Activated CD4-positive, alpha-beta T cell treated with anti-CD3 and anti-CD28 coated beads, Interleukin-2, amount 10 ng/mL, durations not matched to agents 7 days and 5 days (primary cell): ENCODE measurements around the gene PLEKHA8. TPM values are rescaled to one million over a fixed set of nuclear protein-coding genes. Genes with fewer than 3 reads are reported as not detected.

Experiments
- CTCF ChIA-PET: fragments of 350-600 bp; sonication (Branson Sonifier 250); formaldehyde crosslinking; loops from one replicate; lab custom pipeline; 2021; ENCODE audit warnings: antibody characterized with exemption; lab: Charles Lee
- POLR2A ChIA-PET: fragments of 350-600 bp; sonication (Branson Sonifier 250); formaldehyde crosslinking; loops from one replicate; lab custom pipeline; 2021; ENCODE audit warnings: antibody characterized with exemption; lab: Charles Lee
- DNase-seq: peaks from one replicate; pipeline ENCODE4 v3.0.0-alpha.2; 2020
- H3K27ac Mint-ChIP-seq: one replicate; pipeline ENCODE4 v1.8.0; 2021; ENCODE audit warnings: mild to moderate bottlenecking, moderate library complexity, mixed read lengths
- H3K27me3 Mint-ChIP-seq: one replicate; pipeline ENCODE4 v1.8.0; 2021; ENCODE audit warnings: mixed read lengths
- H3K36me3 Mint-ChIP-seq: one replicate; pipeline ENCODE4 v1.8.0; 2021; ENCODE audit warnings: low read depth, mixed read lengths
- H3K4me1 Mint-ChIP-seq: one replicate; pipeline ENCODE4 v1.8.0; 2021; ENCODE audit warnings: mixed read lengths
- H3K4me3 Mint-ChIP-seq: one replicate; pipeline ENCODE4 v1.8.0; 2021; ENCODE audit warnings: mild to moderate bottlenecking, moderate library complexity, mixed read lengths
- H3K9me3 Mint-ChIP-seq: one replicate; pipeline ENCODE4 v1.8.0; 2021; ENCODE audit warnings: mixed read lengths
- total RNA-seq, 2 experiments: library from RNA; stranded (reverse); gene quantifications; one replicate each; pipeline ENCODE4 v1.2.3, GENCODE V29; 2021

PLEKHA8 gene
- total RNA-seq, 2 experiments from 2014 or later = 5.2 to 6.3 TPM

DNA sequence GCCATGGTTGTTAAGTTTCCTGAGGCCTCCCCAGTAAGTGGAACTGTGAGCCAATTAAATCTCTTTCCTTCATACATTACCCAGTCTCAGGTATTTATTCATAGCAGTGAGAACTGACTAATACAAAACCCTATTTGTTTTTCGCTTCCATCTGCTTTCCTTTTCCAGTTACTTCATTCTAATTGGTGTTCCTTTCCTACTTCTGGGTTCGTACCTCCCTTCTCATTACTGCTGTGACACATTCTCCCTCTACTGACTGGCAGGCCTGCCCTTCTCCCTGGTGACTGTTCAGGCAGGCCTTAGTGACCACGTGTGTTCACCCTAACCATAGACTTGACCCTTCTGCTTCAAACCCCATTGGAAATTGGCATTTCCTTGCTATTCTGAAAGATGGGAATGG, 144.2 kb downstream of the PLEKHA8 start:
- Mint-ChIP-seq H3K4me1 (no peaks in the 10 kb centered on the region), H3K27me3 (no peaks in the 10 kb centered on the region), H3K9me3 (no peaks in the 10 kb centered on the region), H3K27ac (no peak overlapping the region), H3K36me3 (no peaks in the 10 kb centered on the region), H3K4me3 (no peak overlapping the region)
- ChIA-PET POLR2A (no interaction called here), CTCF (no interaction called here)
- no peak for DNase-seq

DNA sequence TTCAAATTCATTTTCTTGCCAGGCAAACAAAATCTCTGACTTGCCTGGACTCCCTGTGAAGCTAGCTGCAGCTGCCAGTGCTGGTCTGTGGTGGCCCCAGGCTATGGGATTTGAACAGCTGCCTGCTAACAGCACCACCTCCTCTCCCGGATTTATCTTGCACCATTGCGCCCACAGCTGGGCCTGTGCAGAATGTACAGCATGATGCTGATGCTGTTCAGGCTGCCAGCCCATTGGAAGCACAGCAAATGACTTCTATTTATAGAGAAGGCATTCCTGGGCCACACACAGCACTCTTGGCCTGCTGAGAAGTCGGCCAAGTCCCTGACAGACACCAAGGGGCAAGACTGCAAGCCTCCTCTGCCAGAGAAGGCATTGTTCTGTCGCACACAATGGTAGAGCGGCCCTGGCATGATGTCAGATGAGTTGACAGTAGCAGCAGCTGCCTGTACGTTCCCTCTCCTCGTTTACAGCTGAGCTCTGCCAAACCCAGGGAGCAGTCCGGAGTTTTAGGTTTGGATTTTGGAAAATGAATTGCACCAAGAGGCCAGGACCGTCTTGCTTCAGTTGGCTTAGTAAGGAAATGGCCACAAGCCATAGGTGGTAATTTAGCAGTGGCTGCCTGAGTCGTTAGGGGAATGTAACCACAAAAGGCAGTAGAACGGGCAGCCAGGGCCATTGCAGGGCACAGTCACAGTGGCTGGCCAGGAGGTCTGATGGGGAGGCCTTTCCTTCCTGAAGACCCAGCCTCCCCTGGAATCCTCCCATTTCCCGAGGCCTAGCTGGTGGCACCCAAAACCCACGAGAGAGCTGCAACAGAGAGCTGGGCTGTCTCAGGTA, 145.1 kb downstream of the PLEKHA8 start:
- POLR2A ChIA-PET = no interaction called here
- Mint-ChIP-seq H3K4me1 (peaks cover 2% of the 10 kb centered on the region), H3K36me3 (no peaks in the 10 kb centered on the region), H3K4me3 (no peak overlapping the region), H3K9me3 (no peaks in the 10 kb centered on the region), H3K27ac (no peak overlapping the region), H3K27me3 (no peaks in the 10 kb centered on the region)
- CTCF ChIA-PET = interaction anchor here (0.8 kb wide), 1 partner anchor 10 kb away, joined by 3 read pairs; no protein-coding TSS in a partner anchor
- DNase-seq = no peak

DNA sequence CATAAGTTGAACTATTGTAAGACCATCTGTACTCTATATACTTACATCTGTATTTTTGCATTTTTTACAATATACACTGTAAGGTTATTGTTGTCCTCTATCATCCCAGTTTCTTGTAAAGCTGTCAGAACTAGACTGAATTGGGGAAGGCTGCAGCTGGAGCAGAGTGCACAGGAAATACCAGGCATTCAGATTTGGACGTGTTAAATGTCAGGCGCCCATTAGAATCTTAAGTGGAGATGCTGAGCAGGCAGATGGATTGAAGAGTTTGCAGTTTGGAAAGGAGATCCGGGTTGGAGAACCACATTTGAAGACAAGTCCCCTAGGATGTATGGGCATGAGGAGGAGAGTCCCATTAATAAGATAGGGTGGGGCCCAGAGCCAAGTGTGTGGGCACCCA, 147.0 kb downstream of the PLEKHA8 start:
- ChIA-PET POLR2A (interaction anchor here (0.6 kb wide), 1 partner anchor 113 kb away, joined by 4 read pairs; no protein-coding TSS in a partner anchor), CTCF (no interaction called here)
- Mint-ChIP-seq H3K27me3 (no peaks in the 10 kb centered on the region), H3K4me1 (peaks cover 9% of the 10 kb centered on the region), H3K4me3 (no peak overlapping the region), H3K27ac (no peak overlapping the region), H3K36me3 (no peaks in the 10 kb centered on the region), H3K9me3 (no peaks in the 10 kb centered on the region)
- no peak for DNase-seq

DNA sequence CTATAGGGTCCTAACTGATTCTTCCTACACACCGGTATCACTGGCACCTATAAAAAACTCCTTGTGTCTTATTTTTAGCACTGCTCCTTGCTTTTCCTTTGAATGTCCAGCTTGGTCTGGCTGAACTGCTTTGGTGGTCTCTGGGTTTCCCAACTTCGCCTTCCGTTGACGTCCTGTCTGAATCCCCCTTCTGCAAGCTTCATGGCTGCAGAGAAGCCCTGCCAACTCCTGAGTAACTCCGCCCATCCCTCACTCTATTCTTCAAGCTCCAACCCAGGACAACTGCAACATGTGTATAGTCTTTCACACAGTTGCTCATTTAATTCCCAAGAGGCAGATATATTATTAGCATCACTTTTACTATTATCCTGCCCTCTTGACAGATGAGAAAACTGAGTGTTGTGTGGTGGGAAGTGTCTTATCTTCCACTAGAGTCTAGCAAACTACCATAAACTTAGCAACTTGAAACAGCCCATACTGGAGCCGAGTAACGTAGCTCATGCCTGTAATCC, 147.5 kb downstream of the PLEKHA8 start:
- CTCF ChIA-PET = no interaction called here
- Mint-ChIP-seq H3K36me3 (no peaks in the 10 kb centered on the region), H3K4me3 (no peak overlapping the region), H3K4me1 (peaks cover 9% of the 10 kb centered on the region), H3K27ac (no peak overlapping the region), H3K27me3 (no peaks in the 10 kb centered on the region), H3K9me3 (no peaks in the 10 kb centered on the region)
- no peak for DNase-seq
- POLR2A ChIA-PET = interaction anchor here (0.6 kb wide), 1 partner anchor 114 kb away, joined by 4 read pairs; no protein-coding TSS in a partner anchor

DNA sequence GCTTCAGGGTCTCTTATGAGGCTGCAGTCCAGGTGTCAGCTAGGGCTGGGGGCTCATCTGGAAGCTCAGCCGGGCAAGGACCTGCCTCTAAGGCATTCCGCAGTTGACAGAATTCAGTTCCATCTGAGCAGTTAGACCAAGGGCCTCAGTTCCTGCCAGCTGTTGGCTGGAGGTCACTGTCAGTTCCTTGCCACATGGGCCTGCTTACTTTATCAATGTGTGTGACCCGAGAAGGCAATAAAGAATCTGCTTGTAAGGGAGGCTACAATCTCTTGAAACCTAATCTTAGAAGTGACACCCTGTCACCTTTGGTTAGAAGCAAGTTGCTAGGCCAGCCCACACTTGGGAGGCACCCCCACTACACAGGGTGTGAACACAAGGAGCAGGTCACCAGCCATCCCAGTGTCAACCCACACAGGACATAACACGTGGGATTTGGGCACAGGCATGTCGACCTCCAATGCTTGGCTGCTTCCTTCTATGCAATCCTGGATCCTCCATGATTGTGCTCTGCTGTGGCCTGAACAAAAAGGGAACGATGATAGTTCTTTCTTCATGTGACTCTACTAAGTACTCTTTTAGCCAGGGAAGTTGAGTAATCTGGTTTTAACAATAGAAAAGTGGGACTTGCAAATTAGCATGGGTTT, 148.4 kb downstream of the PLEKHA8 start:
- no peak for DNase-seq
- CTCF ChIA-PET = no interaction called here
- Mint-ChIP-seq H3K4me3 (no peak overlapping the region), H3K27me3 (no peaks in the 10 kb centered on the region), H3K27ac (no peak overlapping the region), H3K36me3 (no peaks in the 10 kb centered on the region), H3K4me1 (peaks cover 9% of the 10 kb centered on the region), H3K9me3 (no peaks in the 10 kb centered on the region)
- POLR2A ChIA-PET = no interaction called here

DNA sequence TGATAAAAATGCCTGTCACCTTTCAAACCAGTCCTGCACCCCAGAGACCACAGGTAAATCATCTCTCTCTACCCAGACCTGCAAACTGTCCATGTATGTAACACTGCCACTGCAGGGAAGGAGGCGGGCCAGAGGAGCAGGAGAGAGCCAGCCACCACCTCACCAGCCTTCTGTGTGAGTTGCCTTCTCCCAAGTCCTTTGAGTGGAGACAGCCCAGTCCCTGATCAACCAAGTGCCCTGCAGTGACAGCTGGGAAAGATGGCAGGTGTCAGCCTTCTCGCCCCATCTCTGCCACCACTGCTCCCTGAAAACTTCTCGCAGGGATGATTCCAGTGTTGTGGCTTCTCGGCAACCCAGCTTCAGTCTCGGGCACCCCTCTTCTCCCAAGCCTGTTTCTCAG, 149.0 kb downstream of the PLEKHA8 start:
- POLR2A ChIA-PET = no interaction called here
- CTCF ChIA-PET = interaction anchor here (1.3 kb wide), 1 partner anchor 13 kb away, joined by 3 read pairs; no protein-coding TSS in a partner anchor
- Mint-ChIP-seq H3K27ac (no peak overlapping the region), H3K4me1 (peaks cover 9% of the 10 kb centered on the region), H3K36me3 (no peaks in the 10 kb centered on the region), H3K9me3 (no peaks in the 10 kb centered on the region), H3K27me3 (no peaks in the 10 kb centered on the region), H3K4me3 (no peak overlapping the region)
- no peak for DNase-seq

DNA sequence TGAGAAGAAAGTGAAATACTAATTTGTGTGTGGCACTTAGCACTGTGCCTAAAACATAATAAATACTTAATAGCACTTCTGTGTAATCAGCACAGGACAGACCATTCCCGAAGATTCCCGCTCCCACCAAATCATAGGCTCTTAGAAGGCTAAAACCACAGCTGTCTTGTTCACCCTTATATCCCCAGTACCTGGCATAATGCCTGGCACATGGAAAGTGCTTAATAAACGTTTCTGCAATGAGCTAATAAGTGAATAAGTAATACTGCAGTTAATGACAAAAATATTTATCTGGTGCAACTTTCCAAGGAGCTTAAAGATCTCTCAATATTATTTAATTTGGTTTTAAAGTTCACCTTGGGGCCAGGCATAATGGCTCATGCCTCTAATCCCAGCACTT, 149.8 kb downstream of the PLEKHA8 start:
- no peak overlapping the region for H3K4me3 Mint-ChIP-seq
- DNase-seq = no peak
- H3K27ac Mint-ChIP-seq = no peak overlapping the region
- H3K27me3 Mint-ChIP-seq = no peaks in the 10 kb centered on the region
- ChIA-PET CTCF (interaction anchor here (0.6 to 1.3 kb wide), 3 partner anchors 14 to 107 kb away, joined by 3 read pairs; no protein-coding TSS in a partner anchor), POLR2A (no interaction called here)
- no peaks in the 10 kb centered on the region for H3K9me3 Mint-ChIP-seq
- peaks cover 9% of the 10 kb centered on the region for H3K4me1 Mint-ChIP-seq
- no peaks in the 10 kb centered on the region for H3K36me3 Mint-ChIP-seq

DNA sequence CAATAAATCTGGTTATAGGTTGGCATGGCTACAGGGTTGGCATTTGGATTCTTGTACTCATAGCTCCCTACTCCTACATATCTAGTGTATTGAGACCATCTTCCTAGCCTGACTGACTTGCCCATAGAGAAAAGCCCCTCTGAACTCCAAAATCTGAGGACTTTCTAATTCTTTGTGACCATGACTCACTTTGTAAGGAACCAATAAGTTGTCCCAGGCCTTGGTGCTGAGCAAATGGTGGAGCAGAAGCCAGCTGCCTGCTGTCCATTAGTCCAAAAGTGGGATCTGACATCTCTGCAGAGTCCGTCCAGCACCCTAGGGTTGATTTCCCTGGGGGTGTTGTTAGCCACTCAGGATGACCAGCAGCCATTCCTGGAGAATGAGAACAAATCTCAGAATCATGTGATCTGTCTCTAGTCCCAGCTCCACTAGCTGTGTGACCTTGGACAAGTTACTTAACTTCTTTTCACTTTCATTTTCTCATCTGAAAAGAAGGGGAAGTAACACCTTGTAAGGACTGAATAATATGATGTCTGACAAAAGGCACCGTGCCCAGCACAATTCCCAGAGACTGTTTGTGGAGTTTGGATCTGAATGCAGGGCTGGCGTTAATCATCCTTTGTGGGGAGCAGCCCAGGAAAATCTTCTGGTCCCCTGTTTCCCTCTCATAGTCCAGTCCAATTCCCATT, 150.7 kb downstream of the PLEKHA8 start:
- Mint-ChIP-seq H3K36me3 (no peaks in the 10 kb centered on the region), H3K4me1 (peaks cover 9% of the 10 kb centered on the region), H3K9me3 (no peaks in the 10 kb centered on the region), H3K4me3 (no peak overlapping the region), H3K27ac (peak overlapping the region; percentile 75), H3K27me3 (no peaks in the 10 kb centered on the region)
- POLR2A ChIA-PET = no interaction called here
- CTCF ChIA-PET = interaction anchor here (1.1 to 1.3 kb wide), 3 partner anchors 8 to 15 kb away, joined by 3 to 6 read pairs (median 3); no protein-coding TSS in a partner anchor
- DNase-seq = no peak

Other genes starting within 250 kb of the PLEKHA8 start
- gene WIPF3, start 221.9 kb upstream of the PLEKHA8 start, total RNA-seq = not detected
- gene SCRN1, start 38.6 kb upstream of the PLEKHA8 start, total RNA-seq = 1 to 10 TPM; 2.1 TPM
- 1 to 10 TPM; 3.0 to 4.1 TPM for gene FKBP14, start 1.7 kb upstream of the PLEKHA8 start, total RNA-seq
- gene MTURN, start 106.6 kb downstream of the PLEKHA8 start, total RNA-seq = 1 to 10 TPM; 3.7 to 4.1 TPM